ENCODE data around the gene VSIG2.

Gene VSIG2

DNA sequence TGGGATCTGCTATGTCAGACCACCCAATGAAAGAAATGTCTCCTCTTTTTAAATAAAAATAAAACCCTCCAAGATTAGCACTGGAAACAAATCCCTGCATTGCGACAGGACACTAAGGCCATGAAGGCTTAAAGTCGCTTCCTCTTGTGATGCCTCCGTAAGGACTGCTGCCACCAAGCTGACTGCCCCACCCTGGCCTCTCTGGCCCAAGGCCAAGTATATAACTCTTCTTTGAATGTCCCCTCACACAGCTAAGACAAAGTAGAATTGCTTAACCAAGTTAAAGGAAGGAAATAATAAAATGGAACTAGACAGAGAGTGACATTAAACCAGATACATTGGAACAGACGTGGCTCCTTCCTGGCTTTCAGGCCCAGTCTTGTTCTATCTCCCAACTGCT is 19.8 kb downstream of the VSIG2 start:
- H3K4me3 ChIP-seq (ENCODE audit: low read length), result no peak overlapping the region
- DNase-seq (ENCODE audit: low read depth, low spot score), result no peak

DNA sequence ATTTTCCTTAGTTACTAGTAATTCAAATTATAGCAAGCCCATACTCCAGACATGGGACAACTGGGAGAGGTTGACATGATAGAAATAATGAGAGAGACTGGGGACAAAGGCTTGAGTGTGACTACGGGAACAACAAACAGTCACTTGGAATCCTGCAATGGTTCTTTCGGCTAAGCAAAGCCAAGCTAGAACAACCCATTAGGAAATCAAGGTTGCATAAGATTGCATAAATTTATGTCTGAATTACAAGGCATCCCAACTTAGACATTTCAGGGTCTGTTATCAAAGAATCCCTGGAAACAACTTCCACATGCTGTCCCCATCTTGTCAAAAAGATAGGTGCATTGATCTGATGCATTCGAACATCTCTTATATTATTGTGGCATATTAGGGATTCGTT is 22.5 kb downstream of the VSIG2 start:
- DNase-seq (ENCODE audit: low read depth, low spot score), result no peak

DNA sequence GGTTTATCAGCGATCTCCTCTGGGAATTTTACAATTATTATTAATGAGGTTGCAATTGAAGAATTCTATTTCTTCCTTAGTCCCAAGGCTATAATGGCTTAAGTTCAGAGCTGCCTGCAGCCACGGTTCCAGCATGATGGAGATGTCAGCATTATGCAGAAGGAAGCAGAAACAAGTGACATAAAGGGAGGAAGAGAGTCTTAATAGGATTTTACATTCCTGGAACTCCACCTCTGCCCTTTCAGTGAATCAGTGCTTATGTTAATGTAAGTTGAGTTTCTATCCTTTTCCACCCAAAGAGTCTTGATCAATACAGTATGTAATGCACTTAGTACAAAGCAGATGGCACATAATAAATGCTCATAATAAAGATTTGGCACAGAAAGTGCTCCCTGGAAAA is 23.9 kb downstream of the VSIG2 start:
- DNase-seq (ENCODE audit: low read depth, low spot score), result no peak
- H3K4me3 ChIP-seq (ENCODE audit: low read length), result no peak overlapping the region

More for the DNA sequence above, 22.5 kb downstream of the VSIG2 start:
- H3K4me3 ChIP-seq (ENCODE audit: low read length), result no peak overlapping the region

DNA sequence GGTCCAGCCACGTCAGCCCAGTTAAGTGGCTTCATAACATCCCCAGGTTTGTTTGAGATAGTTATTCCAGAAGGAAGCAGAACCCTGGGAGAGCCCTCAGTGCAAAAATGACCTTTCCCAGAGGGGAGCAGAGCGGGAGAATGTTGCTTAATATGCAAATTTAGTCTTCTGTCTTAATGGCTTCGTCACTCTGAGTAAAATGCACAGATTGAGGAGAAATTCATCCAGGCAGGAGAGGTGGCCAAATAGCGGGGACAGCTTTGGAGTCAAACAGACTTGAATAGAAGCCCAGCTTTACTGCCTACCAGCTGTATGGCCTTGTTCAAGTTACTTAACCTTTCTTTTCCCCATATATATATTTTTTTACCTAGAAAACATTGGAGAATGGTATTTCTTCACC is 24.6 kb downstream of the VSIG2 start:
- no peak for DNase-seq (ENCODE audit: low read depth, low spot score)
- no peak overlapping the region for H3K4me3 ChIP-seq (ENCODE audit: low read length)

DNA sequence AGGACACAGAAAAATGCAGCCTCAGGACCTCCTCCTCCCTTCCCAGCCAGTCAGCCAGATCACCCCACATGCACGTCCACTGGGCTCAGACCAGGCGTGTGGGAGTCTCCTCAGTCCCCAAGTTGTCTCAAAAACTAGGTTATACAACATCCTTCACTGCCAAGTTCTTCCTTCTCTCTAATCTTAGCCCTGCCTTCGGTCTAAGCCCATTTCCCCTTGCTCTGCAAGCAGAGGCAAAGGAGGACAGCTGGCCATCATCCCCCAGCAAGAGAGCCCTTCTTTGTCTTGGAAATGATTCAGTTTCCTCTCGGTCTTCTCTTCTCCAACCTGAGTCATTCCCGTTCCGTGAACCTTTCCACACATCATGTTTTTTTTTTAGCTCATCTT is 26.3 kb downstream of the VSIG2 start:
- no peak overlapping the region for H3K4me3 ChIP-seq (ENCODE audit: low read length)
- no peak for DNase-seq (ENCODE audit: low read depth, low spot score)

DNA sequence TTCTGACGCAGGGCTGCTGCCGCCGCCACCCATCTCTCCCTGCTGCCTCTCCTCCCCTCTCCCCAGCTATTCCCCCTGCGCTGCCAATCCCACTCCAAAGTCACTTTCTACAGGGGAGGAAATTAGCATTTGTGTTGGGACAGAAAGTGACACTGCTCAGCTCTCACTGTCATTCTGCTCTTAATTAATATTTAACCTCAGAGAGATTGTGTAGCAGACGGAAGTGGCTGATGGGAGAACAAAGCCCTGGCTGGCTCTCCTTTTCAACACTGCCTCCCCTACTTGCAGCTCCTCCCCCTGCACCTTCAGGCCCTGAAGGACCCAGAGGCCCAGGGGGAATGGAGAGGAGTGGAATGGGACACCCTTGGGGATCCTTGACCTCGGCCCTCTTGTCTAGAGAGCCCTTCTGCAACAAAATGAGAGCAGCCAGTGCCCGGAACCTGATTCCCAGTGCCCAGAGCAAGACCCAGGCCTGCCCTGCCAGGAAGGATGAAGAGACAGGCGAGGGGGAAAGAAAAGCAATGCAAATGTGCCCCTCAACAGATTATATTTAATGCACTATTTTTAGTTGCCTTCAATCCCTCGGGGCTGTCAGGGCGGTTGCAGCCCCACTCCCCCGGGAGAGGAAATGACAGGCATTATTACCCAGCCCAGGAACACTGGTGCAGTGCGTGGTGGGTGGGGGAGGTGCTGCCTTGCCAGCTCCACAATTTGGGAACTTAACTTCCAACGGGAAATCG is 26.9 kb downstream of the VSIG2 start:
- H3K4me3 ChIP-seq (ENCODE audit: low read length), result no peak overlapping the region
- DNase-seq (ENCODE audit: low read depth, low spot score), result peak; percentile 29

DNA sequence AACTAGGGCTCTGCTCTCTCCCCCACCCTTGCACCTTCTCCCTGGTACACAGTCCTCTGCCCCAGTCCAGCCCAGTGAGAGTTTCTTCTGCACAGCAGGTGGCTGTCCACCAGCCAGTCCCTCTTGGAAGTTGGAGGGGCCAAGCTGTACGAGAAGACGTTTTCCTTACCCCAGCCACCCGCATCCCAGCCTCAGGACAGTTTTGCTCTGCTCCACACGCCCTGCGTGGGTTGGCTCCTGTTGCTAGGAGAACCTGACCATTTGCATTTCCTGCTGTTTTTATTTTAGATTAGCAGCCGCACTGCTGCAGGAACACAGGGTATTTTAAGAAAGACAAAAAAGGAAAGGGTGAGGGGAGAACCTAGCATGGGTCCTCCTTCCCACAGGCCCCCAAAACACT is 29.9 kb downstream of the VSIG2 start:
- no peak for DNase-seq (ENCODE audit: low read depth, low spot score)
- H3K4me3 ChIP-seq (ENCODE audit: low read length), result no peak overlapping the region

DNA sequence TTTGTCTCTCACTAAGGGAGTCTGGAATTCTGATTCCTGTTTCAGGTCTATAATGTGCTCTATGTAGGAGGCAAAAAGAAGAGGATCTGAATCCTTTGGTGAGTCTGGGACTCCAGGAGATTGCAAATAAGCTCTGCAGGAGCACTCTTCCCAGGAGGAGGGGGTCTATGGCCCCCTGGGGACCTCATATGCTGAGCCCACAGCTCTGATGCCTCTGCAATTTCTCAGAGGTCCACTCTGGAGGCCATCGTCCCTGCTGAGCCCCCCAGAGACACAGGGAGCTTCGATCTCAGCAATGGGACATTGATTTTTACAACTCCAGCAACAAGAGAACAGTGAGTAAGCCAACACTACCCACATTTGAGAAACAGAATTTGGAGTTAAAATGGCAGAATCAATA is 32.5 kb downstream of the VSIG2 start:
- no peak for DNase-seq (ENCODE audit: low read depth, low spot score)
- H3K4me3 ChIP-seq (ENCODE audit: low read length), result no peak overlapping the region

DNA sequence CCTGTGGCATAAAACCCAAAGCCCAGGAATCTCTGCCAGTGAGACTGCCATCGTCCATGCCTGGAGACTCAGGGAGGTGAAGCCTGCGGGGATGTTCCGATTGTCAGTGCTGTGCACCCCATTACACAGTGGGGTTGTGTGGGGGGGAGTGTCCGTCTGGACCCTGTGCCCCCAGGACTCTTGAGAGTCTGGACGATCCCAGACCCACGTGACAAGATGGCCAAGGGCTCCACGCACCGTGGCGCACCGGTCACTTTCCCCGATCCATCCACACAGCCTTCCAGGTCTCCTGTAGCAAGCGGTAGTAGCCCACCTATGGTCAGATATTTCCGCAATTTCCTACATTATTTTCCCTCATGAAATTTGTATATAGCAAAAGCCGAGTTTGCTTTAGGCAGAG is 33.3 kb downstream of the VSIG2 start:
- H3K4me3 ChIP-seq (ENCODE audit: low read length), result no peak overlapping the region
- no peak for DNase-seq (ENCODE audit: low read depth, low spot score)

DNA sequence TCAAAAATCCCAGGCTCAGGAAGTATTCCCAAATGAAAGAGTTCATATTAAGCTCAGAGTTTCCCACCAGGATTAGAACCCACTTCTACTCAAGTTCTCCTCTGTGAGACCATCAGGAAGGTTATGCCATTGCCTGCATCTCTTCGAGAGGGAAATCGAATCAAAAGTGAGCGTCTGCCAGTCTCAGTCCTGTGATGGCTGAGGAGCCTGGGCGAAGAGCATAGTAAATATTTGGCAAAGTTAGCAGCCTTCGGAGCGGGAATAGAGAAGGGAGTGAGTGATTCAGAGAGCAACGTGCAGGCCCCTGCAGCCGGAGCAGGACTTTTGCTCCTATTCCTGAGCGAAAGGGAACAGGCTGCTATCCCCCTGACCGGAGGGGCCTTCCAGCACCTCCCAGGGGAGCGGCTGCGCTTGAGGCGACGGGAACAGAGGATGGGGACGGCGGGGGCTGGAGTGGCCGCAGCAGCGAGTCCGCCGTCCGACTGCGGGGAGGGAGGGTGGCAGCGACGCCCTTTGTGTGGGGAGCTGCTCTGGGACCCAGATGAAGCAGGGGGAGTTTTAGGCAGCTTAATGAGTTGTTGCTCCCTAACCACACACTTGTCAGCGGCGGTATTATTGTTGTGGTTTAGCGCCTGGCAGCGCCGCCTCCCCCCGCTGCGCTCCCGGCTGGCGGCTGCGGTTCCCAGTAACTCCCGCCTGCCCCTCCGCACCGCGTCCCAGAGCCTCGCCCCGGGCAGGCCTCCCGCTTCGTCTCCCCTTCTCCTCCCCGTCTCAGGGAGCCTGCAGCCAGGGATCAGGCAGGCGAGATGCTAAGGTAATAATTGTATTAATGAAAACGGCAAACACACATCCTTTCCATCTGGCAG is 34.0 kb downstream of the VSIG2 start:
- no peak overlapping the region for H3K4me3 ChIP-seq (ENCODE audit: low read length)
- peak; percentile 56 for DNase-seq (ENCODE audit: low read depth, low spot score)

DNA sequence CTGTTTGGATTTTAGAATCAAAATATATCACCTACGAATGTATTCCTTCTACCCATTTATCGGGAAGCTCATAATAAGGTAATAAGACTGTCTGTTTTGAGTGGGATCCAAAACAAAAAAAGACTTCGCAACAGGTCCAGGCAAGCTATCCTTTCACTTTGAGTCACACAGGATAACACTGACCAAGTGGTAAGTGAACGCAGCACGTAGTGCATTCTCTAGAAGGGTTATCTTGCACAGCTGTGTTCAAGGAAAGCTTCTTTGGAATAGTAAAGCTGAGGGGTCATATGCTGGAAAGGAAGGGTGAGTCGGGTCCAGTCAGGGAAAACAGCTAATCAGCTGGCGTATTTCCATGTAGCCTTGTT is 34.7 kb downstream of the VSIG2 start:
- no peak for DNase-seq (ENCODE audit: low read depth, low spot score)
- no peak overlapping the region for H3K4me3 ChIP-seq (ENCODE audit: low read length)

DNA sequence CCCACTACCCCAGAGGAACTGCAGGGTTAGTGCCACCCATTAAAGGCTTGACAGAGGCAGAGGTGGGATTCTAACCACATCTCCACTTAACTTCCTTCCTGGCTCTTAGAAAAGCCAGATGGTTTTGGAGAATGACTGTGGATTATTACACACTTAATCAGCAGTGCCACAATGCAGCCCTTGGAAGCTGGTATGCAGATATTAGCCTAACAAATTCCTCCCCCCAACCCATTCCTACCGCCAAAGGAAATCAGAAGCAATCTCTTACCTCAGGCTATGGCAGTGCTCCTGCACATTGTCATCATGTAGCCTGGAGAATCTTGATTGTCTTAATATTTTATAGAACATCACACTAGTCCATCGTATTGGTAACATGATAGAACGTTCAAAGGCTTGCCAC is 35.5 kb downstream of the VSIG2 start:
- no peak for DNase-seq (ENCODE audit: low read depth, low spot score)
- no peak overlapping the region for H3K4me3 ChIP-seq (ENCODE audit: low read length)

DNA sequence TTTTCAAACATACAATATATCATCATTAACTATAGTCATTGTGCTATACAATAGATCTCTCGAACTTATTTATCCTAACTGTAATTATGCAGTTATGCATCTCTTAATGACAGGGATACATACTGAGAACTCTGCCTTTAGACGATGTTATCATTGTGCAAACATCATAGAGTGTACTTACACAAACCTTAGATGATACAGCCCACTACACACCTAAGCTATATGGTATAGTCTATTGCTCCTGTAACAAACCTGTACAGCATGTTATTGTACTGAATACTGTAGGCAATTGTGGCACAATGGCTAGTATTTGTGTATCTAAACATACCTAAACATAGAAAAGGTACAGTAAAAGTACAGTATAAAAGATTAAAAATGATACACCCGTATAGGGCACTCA is 39.7 kb downstream of the VSIG2 start:
- DNase-seq (ENCODE audit: low read depth, low spot score), result no peak
- no peak overlapping the region for H3K4me3 ChIP-seq (ENCODE audit: low read length)

DNA sequence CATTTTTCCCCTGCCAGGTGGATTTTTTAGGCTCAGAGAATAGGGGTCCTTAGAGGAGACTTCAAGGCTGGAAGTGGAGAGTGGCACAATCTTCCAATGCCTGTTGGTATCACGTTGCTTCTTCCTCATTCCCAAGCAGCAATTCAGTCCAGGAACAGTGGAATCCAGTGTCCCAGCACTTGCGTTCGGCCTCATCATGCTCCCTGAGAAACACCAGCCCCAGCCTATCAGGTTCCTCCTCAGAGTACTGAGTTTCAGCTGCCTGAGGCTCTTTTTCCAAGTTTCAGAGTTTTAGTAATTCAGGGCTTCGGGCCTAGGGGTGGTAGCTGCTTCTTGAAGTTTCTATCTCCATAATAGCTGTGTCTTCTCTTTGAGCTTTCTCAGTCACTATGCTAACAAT is 44.2 kb downstream of the VSIG2 start:
- no peak overlapping the region for H3K4me3 ChIP-seq (ENCODE audit: low read length)
- DNase-seq (ENCODE audit: low read depth, low spot score), result no peak

DNA sequence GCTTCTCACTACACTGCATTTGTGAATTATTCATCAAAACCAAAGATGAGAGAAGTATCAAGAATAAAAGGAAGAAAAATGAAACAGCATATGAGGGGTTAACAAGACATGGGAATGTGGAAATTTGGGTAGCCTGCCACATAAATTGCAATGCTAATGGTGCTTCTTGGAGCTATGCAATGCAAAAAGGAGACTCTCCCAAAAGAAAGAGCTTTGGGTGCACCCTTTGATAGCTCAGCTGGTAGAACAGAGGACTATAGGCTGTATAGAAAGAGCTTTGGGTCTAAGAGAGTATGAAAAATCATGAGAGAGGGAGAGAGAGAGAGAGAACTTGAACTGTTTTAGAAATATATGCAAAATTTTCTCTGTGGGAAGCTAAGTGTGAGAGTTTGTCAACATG is 52.0 kb downstream of the VSIG2 start:
- no peak overlapping the region for H3K4me3 ChIP-seq (ENCODE audit: low read length)
- no peak for DNase-seq (ENCODE audit: low read depth, low spot score)

DNA sequence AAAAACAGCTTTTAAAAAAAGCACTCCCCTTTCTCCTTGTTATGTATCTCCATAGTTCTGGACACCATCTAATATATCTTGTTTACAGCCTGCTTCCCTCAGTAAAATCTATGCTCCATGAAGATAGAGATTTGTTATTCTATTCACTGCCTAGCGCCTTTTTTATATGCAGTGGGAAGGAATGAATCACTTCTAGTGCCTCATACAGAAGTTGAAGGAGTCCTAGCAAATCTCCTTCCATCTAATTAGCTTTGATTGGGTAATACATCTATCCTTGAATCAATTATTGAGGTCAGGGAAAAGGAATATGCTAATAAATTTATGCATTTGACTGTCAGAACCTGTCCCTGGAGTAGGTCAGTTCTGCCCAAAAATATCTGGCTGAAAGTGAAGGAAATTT is 52.5 kb downstream of the VSIG2 start:
- no peak for DNase-seq (ENCODE audit: low read depth, low spot score)
- no peak overlapping the region for H3K4me3 ChIP-seq (ENCODE audit: low read length)
